Left ventricle myocardium inferior (tissue), 1 donor: Measurements from ENCODE around the gene TRPM2. TPM values are rescaled to one million over a fixed set of nuclear protein-coding genes. Genes with fewer than 3 reads are reported as not detected.

Source experiments
- DNase-seq: peaks from one replicate; pipeline ENCODE4 v3.0.0-alpha.2; 2020
- H3K27ac ChIP-seq: fragments of 200-600 bp; replicated peaks from 2 replicates; pipeline ENCODE4 v1.8.0; 2021
- H3K27me3 ChIP-seq: fragments of 200-600 bp; 2 replicates; pipeline ENCODE4 v1.8.0; 2021; ENCODE audit warnings: low read depth
- H3K36me3 ChIP-seq: fragments of 200-600 bp; 2 replicates; pipeline ENCODE4 v1.8.0; 2021
- H3K4me1 ChIP-seq: fragments of 200-600 bp; 2 replicates; pipeline ENCODE4 v1.8.0; 2021
- H3K4me3 ChIP-seq: fragments of 200-600 bp; 2 replicates; pipeline ENCODE4 v1.8.0; 2021; ENCODE audit warnings: mild to moderate bottlenecking, moderate library complexity
- H3K9me3 ChIP-seq: fragments of 200-600 bp; replicated peaks from 2 replicates; pipeline ENCODE4 v1.8.0; 2021
- CTCF ChIP-seq: fragments of 200-600 bp; IDR thresholded peaks from 2 replicates; pipeline ENCODE4 v1.8.0; 2021; ENCODE audit warnings: antibody characterized with exemption, mild to moderate bottlenecking, borderline replicate concordance
- intact Hi-C: fragments of 100-400 bp; cut with micrococcal nuclease; formaldehyde crosslinking; loops from one replicate; pipeline ENCODE4 v1.11.0; 2022
- total RNA-seq: library from RNA; stranded (reverse); fragmentation: NEBNext Ultra II Directional; extraction: Animal tissue kit (Norgen Biotek cat#: 25700); gene quantifications from one replicate; pipeline ENCODE4 v1.2.1, GENCODE V29; 2021
- donor health status: DM: no; HTN: yes; CAD: no; lungs with severe emphysema.

The TRPM2 gene
- total RNA-seq, 1 donor from 2014 or later: 1.8 TPM

- no peak for TF ChIP-seq CTCF
- DNase-seq: peak; percentile 4
- Histone ChIP-seq H3K4me1 (no peaks in the 10 kb centered on the region), H3K27me3 (peaks cover 38% of the 10 kb centered on the region), H3K4me3 (no peak overlapping the region), H3K36me3 (no peaks in the 10 kb centered on the region), H3K9me3 (no peaks in the 10 kb centered on the region), H3K27ac (no peak overlapping the region)
- intact Hi-C loops: no loop called here
These were observed 65.4 kb downstream of the TRPM2 start for GRCh38 chr21:44418876-44419230.

- Histone ChIP-seq H3K27me3 (peaks cover 32% of the 10 kb centered on the region), H3K9me3 (no peaks in the 10 kb centered on the region), H3K27ac (no peak overlapping the region), H3K36me3 (no peaks in the 10 kb centered on the region), H3K4me1 (no peaks in the 10 kb centered on the region), H3K4me3 (no peak overlapping the region)
- intact Hi-C loops: no loop called here
- TF ChIP-seq CTCF: no peak
- peak; percentile 6 for DNase-seq
These were observed 66.3 kb downstream of the TRPM2 start for GRCh38 chr21:44419679-44420078.

GRCh38 chr21:44420416-44421205, 67.2 kb downstream of the TRPM2 start:
- peak; percentile 6 for DNase-seq
- intact Hi-C loops: no loop called here

GRCh38 chr21:44421901-44422840, 68.8 kb downstream of the TRPM2 start:
- Histone ChIP-seq H3K36me3 (no peaks in the 10 kb centered on the region), H3K9me3 (no peaks in the 10 kb centered on the region), H3K4me1 (no peaks in the 10 kb centered on the region), H3K27me3 (peaks cover 35% of the 10 kb centered on the region), H3K27ac (no peak overlapping the region), H3K4me3 (no peak overlapping the region)
- peak; percentile 10 for DNase-seq
- intact Hi-C loops: no loop called here
- no peak for TF ChIP-seq CTCF

More at GRCh38 chr21:44420416-44421205, 67.2 kb downstream of the TRPM2 start:
- Histone ChIP-seq H3K4me3 (no peak overlapping the region), H3K9me3 (no peaks in the 10 kb centered on the region), H3K27ac (no peak overlapping the region), H3K36me3 (no peaks in the 10 kb centered on the region), H3K27me3 (peaks cover 32% of the 10 kb centered on the region), H3K4me1 (no peaks in the 10 kb centered on the region)
- TF ChIP-seq CTCF: no peak

GRCh38 chr21:44423312-44423821, 69.9 kb downstream of the TRPM2 start:
- H3K4me1 ChIP-seq: no peaks in the 10 kb centered on the region
- DNase-seq: peak; percentile 2
- no peak overlapping the region for H3K4me3 ChIP-seq
- no peak for TF ChIP-seq CTCF
- H3K27me3 ChIP-seq: peaks cover 29% of the 10 kb centered on the region
- H3K36me3 ChIP-seq: no peaks in the 10 kb centered on the region
- H3K27ac ChIP-seq: no peak overlapping the region
- H3K9me3 ChIP-seq: no peaks in the 10 kb centered on the region
- intact Hi-C loops: no loop called here
